GM21381 (cell line): ENCODE measurements around the gene MYH16.
"Not testable (repeated sequence)": the region's sequence is repeated elsewhere in the genome, so short reads cannot be mapped to it uniquely, and the experiment has no call there.

ENCODE experiments used
- ATAC-seq: cut with Tn5 transposase; IDR thresholded peaks from one replicate; pipeline ENCODE4 v1.9.1; 2021; ENCODE audit warnings: mild to moderate bottlenecking, moderate library complexity; ENCODE audit not compliant: unreplicated experiment

The MYH16 gene

GRCh38 chr7:99350641-99351040 is 78.0 kb downstream of the MYH16 start:
- not testable (repeated sequence) for ATAC-seq

- no peak for ATAC-seq
Measured at GRCh38 chr7:99352247-99352646, 79.6 kb downstream of the MYH16 start.

GRCh38 chr7:99355098-99355497 is 82.5 kb downstream of the MYH16 start:
- ATAC-seq, result no peak

GRCh38 chr7:99357701-99358490 is 85.3 kb downstream of the MYH16 start:
- ATAC-seq, result no peak

GRCh38 chr7:99358521-99358920 is 85.9 kb downstream of the MYH16 start:
- ATAC-seq, result not testable (repeated sequence)

GRCh38 chr7:99359465-99360154 is 87.0 kb downstream of the MYH16 start:
- ATAC-seq, result no peak
